Kidney (tissue), 14 donors: Measurements from ENCODE around the gene EXOC2. TPM values are rescaled to one million over a fixed set of nuclear protein-coding genes. Genes with fewer than 3 reads are reported as not detected.

Source experiments
- DNase-seq, 5 donors: peaks; one replicate each; pipeline ENCODE4 v3.0.0-alpha.2; 2013 to 2020
- FAIRE-seq: peaks from 2 replicates; lab custom pipeline; 2012; peaks lifted over from hg19 to GRCh38; lab: Jason Lieb, UNC
- H3K27ac ChIP-seq, 2 donors: one replicate each; pipeline ENCODE4 v1.7.0; 2013; ENCODE audit warnings: low read depth in 2 of 2, low read length in 2 of 2, inconsistent platforms in 1 of 2
- H3K27me3 ChIP-seq: one replicate; pipeline ENCODE4 v1.7.1; 2013; ENCODE audit warnings: low read length, inconsistent platforms; ENCODE audit not compliant: control insufficient read depth, insufficient read depth
- H3K36me3 ChIP-seq, 3 donors: one replicate each; pipeline versions ENCODE4 v1.7.0 to v1.7.1; 2013; ENCODE audit warnings: low read length in 3 of 3, control low read depth in 1 of 3, inconsistent platforms in 1 of 3; ENCODE audit not compliant: insufficient read depth in 3 of 3, control insufficient read depth in 2 of 3
- H3K4me1 ChIP-seq, 3 donors: one replicate each; pipeline versions ENCODE4 v1.7.0 to v1.7.1; 2013; ENCODE audit warnings: low read length in 3 of 3, inconsistent platforms in 1 of 3, low read depth in 1 of 3; ENCODE audit not compliant: control insufficient read depth in 2 of 3, insufficient read depth in 2 of 3
- H3K4me3 ChIP-seq, 3 donors: one replicate each; pipeline versions ENCODE4 v1.7.0 to v1.8.1; 2013; ENCODE audit warnings: low read length in 3 of 3, control low read depth in 1 of 3, inconsistent platforms in 1 of 3
- H3K9ac ChIP-seq, 3 donors: one replicate each; pipeline versions ENCODE4 v1.7.0 to v1.7.1; 2013; ENCODE audit warnings: low read length in 3 of 3, control low read depth in 1 of 3, inconsistent platforms in 1 of 3
- H3K9me3 ChIP-seq, 3 donors: one replicate each; pipeline versions ENCODE4 v1.7.0 to v1.7.1; 2013; ENCODE audit warnings: low read length in 3 of 3, control low read depth in 1 of 3, inconsistent platforms in 1 of 3; ENCODE audit not compliant: control insufficient read depth in 2 of 3, insufficient read depth in 1 of 3
- intact Hi-C: fragments of 100-400 bp; cut with DNase I; formaldehyde crosslinking; loops from one replicate; pipeline ENCODE4 v1.11.1; 2022
- polyA plus RNA-seq: library from polyadenylated mRNA; stranded (reverse); fragments of 350-450 nt; fragmentation: Illumina TruSeq; extraction: RNeasy Lipid Tissue Mini Kit (QIAGEN cat#74804); gene quantifications from one replicate; pipeline ENCODE4 v1.2.3, GENCODE V29; 2014; ENCODE audit warnings: low read depth, low replicate concordance; ENCODE audit not compliant: insufficient read depth
- total RNA-seq: library from RNA; stranded (reverse); fragmentation: NEBNext Ultra II Directional; extraction: Animal tissue kit (Norgen Biotek cat#: 25700); gene quantifications from one replicate; pipeline ENCODE4 v1.2.1, GENCODE V29; 2021
- TF ChIP-seq, protein P1 (sequence below): IDR thresholded peaks from 3 replicates; pipeline ENCODE4 v1.5.1; 2012; ENCODE audit warnings: mild to moderate bottlenecking, moderate library complexity, borderline replicate concordance; ENCODE audit not compliant: insufficient read depth; ENCODE audit errors: extremely low read depth
- donor health status: control.
- donor health status: control.
- donor health status: control.
- donor health status: control.
- donor health status: control.
- donor health status: DM: yes; HTN: yes; CAD: no.
- donor health status: Normal renal cell carcinoma (clear cell type).

Gene EXOC2
- total and polyA plus RNA-seq, 2 donors from 2014 or later = 8.6 to 21.7 TPM

DNA sequence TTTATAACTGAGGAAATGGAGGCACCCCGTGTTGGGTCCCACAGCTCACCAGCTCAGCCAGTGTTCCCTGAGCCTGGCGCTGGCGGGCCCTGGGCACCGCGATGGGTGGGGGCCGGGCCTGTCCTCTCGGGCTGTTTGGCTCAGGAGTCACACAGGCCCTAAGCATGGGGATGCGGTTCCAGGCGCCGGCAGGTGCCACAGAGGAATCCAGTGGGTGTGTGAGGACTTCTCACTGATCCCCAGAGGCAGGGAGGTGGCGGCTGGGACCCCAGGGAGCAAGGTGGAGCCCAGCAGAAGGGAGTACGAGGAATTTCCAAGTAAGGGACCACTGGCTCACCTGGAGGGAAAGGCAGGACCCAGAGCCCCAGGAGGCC, 243.9 kb downstream of the EXOC2 start:
- Histone ChIP-seq H3K9me3 (no peaks in the 10 kb centered on the region), H3K36me3 (no peaks in the 10 kb centered on the region), H3K27me3 (no peaks in the 10 kb centered on the region), H3K4me3 (no peak overlapping the region), H3K27ac (no peak overlapping the region), H3K9ac (no peak overlapping the region), H3K4me1 (no peaks in the 10 kb centered on the region)
- TF ChIP-seq, protein P1, sequence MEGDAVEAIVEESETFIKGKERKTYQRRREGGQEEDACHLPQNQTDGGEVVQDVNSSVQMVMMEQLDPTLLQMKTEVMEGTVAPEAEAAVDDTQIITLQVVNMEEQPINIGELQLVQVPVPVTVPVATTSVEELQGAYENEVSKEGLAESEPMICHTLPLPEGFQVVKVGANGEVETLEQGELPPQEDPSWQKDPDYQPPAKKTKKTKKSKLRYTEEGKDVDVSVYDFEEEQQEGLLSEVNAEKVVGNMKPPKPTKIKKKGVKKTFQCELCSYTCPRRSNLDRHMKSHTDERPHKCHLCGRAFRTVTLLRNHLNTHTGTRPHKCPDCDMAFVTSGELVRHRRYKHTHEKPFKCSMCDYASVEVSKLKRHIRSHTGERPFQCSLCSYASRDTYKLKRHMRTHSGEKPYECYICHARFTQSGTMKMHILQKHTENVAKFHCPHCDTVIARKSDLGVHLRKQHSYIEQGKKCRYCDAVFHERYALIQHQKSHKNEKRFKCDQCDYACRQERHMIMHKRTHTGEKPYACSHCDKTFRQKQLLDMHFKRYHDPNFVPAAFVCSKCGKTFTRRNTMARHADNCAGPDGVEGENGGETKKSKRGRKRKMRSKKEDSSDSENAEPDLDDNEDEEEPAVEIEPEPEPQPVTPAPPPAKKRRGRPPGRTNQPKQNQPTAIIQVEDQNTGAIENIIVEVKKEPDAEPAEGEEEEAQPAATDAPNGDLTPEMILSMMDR = no peak
- intact Hi-C loops = no loop called here
- no peak for DNase-seq
- no peak for FAIRE-seq

DNA sequence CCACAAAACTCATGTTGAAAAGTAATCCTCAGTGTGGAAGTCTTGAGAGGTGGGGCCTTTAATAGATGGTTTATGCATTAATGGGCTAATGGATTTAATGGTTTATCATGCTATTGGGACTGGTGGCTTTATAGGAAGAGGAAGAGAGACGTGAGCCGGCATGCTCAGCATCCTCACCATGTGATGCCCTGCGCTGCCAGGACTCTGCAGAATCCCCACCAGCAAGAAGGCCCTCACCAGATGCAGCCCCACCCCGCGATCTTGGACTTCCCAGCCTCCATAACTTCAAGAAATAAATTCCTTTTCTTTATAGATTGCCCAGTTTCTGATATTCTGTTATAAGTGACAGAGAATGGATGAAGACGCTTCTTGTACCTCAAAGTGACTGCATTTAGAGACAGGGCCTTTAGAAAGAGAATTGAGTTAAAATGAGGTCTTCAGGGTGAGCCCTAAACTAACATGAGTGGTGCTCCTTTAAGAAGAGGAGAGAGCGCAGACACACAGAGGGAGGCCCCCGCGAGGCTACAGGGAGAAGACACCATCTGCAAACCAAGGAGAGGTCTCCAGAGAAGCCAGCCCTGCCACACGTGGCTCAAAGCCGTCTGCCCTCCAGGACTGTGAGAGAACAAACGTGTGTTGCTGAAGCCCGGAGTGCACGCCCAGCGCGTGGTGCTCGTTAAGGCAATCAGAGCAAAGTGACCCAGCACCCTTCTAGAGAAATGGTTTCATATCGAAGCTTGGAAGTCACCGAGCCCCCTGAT, 244.5 kb downstream of the EXOC2 start:
- DNase-seq (no peak), FAIRE-seq (no peak)
- intact Hi-C loops = no loop called here
- H3K36me3 ChIP-seq = no peaks in the 10 kb centered on the region
- H3K27me3 ChIP-seq = no peaks in the 10 kb centered on the region
- no peaks in the 10 kb centered on the region for H3K4me1 ChIP-seq
- no peaks in the 10 kb centered on the region for H3K9me3 ChIP-seq
- H3K27ac ChIP-seq = no peak overlapping the region
- TF ChIP-seq, protein P1 = no peak
- H3K4me3 ChIP-seq = no peak overlapping the region
- no peak overlapping the region for H3K9ac ChIP-seq

DNA sequence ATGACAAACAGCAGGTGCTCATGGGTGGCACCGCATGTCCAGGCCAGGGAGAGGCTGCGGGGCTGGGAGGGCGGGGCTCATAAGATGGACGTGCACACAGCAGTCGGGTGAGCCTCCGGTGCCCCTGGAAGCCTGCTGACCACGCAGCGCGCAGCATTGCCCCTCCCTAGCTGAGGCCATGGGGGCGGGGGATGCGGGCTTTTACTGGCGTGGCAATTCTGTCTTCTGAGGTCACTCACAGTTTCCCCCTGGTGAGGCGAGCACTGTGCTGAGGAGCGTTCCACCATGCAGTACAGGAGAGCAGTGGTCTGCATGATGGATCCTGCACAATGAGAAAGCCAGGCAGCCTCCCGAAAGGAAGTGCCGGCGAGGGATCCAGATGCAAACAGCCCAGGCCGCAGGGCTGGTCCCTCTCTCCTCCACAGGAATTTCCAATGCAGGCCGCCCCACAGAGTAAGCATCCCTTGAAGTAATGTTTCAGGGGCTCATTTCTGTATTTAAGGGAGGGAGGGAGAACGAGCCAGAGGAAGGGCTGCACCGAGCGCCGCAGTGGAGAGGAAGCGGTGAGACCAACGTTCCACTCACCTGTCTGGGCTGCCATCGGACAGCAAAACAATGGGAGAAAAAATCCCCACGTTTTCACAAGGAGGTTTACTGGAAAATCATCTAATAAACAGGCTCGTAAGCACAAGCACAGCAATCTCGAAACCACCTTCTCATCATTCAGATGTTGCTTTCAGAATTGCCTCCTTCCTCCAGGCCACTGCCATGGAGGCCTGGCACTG, 245.4 kb downstream of the EXOC2 start:
- no peaks in the 10 kb centered on the region for H3K36me3 ChIP-seq
- no peak for FAIRE-seq
- H3K4me1 ChIP-seq = no peaks in the 10 kb centered on the region
- TF ChIP-seq, protein P1 = no peak
- peak in 1 of 5 donors; percentile 35 for DNase-seq
- H3K9ac ChIP-seq = no peak overlapping the region
- no peaks in the 10 kb centered on the region for H3K27me3 ChIP-seq
- no peaks in the 10 kb centered on the region for H3K9me3 ChIP-seq
- intact Hi-C loops = no loop called here
- no peak overlapping the region for H3K4me3 ChIP-seq
- no peak overlapping the region for H3K27ac ChIP-seq
